Left ventricle myocardium inferior (tissue), 1 donor: Measurements from ENCODE around the gene GMEB2. TPM values are rescaled to one million over a fixed set of nuclear protein-coding genes. Genes with fewer than 3 reads are reported as not detected.
A peak's percentile ranks its signal among the peaks of the same experiment; 100 is the strongest.
"Not testable (repeated sequence)": the region's sequence is repeated elsewhere in the genome, so short reads cannot be mapped to it uniquely, and the experiment has no call there.

Experiments
- DNase-seq: peaks from one replicate; pipeline ENCODE4 v3.0.0-alpha.2; 2020
- H3K27ac ChIP-seq: fragments of 200-600 bp; replicated peaks from 2 replicates; pipeline ENCODE4 v1.8.0; 2021
- H3K27me3 ChIP-seq: fragments of 200-600 bp; 2 replicates; pipeline ENCODE4 v1.8.0; 2021; ENCODE audit warnings: low read depth
- H3K36me3 ChIP-seq: fragments of 200-600 bp; 2 replicates; pipeline ENCODE4 v1.8.0; 2021
- H3K4me1 ChIP-seq: fragments of 200-600 bp; 2 replicates; pipeline ENCODE4 v1.8.0; 2021
- H3K4me3 ChIP-seq: fragments of 200-600 bp; 2 replicates; pipeline ENCODE4 v1.8.0; 2021; ENCODE audit warnings: mild to moderate bottlenecking, moderate library complexity
- H3K9me3 ChIP-seq: fragments of 200-600 bp; replicated peaks from 2 replicates; pipeline ENCODE4 v1.8.0; 2021
- intact Hi-C: fragments of 100-400 bp; cut with micrococcal nuclease; formaldehyde crosslinking; loops from one replicate; pipeline ENCODE4 v1.11.0; 2022
- total RNA-seq: library from RNA; stranded (reverse); fragmentation: NEBNext Ultra II Directional; extraction: Animal tissue kit (Norgen Biotek cat#: 25700); gene quantifications from one replicate; pipeline ENCODE4 v1.2.1, GENCODE V29; 2021
- TF ChIP-seq, protein P1 (sequence below): fragments of 200-600 bp; IDR thresholded peaks from 2 replicates; pipeline ENCODE4 v1.8.0; 2021; ENCODE audit warnings: antibody characterized with exemption, mild to moderate bottlenecking, borderline replicate concordance
- donor health status: DM: no; HTN: yes; CAD: no; lungs with severe emphysema.

Gene GMEB2
- total RNA-seq, 1 donor from 2014 or later = 5.3 TPM

DNA sequence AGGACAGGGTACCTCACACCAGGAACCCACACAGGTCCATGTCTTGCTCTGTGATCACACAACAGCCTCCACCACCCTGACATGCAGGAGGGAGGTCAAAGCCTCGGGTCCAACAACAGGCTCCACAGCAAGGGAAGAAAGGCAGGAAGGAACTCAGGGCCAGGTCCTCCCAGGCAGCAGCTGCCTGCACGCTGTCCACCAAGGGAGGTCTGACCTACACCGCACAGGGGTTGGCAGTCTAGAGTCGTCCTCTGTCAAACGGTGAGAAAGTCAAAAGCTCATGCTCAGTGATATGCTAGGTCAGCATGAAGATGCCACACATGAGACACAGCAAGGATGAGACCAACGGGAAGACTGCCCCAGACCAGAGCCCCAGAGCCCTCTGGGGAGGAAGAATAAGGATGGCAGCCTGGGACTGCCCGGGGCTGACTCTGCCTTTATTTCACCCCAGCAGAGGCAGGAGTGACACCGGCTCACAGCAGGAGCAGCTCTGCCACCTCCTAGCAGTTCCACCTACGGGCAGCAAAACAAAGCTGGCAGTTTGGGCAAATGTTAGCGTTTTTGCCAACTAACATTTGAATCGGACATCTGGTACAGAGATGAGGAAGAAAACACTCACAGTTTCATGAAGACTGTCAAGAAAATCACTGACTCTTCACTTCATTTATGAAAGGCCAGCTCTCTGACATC, 8.5 kb downstream of the GMEB2 start:
- DNase-seq = no peak
- H3K27ac ChIP-seq = no peak overlapping the region
- H3K4me1 ChIP-seq = no peaks in the 10 kb centered on the region
- H3K9me3 ChIP-seq = no peaks in the 10 kb centered on the region
- intact Hi-C loops = no loop called here
- no peak overlapping the region for H3K4me3 ChIP-seq
- peaks cover 55% of the 10 kb centered on the region for H3K36me3 ChIP-seq
- H3K27me3 ChIP-seq = no peaks in the 10 kb centered on the region
- TF ChIP-seq, protein P1, sequence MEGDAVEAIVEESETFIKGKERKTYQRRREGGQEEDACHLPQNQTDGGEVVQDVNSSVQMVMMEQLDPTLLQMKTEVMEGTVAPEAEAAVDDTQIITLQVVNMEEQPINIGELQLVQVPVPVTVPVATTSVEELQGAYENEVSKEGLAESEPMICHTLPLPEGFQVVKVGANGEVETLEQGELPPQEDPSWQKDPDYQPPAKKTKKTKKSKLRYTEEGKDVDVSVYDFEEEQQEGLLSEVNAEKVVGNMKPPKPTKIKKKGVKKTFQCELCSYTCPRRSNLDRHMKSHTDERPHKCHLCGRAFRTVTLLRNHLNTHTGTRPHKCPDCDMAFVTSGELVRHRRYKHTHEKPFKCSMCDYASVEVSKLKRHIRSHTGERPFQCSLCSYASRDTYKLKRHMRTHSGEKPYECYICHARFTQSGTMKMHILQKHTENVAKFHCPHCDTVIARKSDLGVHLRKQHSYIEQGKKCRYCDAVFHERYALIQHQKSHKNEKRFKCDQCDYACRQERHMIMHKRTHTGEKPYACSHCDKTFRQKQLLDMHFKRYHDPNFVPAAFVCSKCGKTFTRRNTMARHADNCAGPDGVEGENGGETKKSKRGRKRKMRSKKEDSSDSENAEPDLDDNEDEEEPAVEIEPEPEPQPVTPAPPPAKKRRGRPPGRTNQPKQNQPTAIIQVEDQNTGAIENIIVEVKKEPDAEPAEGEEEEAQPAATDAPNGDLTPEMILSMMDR = no peak

DNA sequence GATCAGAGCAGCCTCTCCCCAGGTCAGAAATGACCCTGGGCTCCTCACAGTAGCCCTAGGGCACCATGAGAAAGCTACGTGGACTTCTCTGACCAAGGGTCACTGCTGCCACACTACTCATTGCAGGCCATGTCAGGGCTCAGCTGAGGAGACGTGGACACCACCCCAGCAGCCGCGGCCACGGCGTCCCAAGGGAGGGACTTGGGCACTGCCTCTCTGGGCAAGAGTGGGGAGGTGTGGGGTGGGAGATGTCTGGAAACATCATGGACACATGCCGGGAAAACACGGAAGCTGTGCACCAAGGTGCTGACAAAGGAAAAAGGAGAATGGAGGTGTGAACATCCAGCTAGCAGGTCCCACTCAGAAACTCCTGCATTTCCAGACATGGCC, 9.0 kb downstream of the GMEB2 start:
- intact Hi-C loops = no loop called here

GRCh38 chr20:63617092-63617875, 9.6 kb downstream of the GMEB2 start:
- Histone ChIP-seq H3K36me3 (peaks cover 49% of the 10 kb centered on the region), H3K4me3 (no peak overlapping the region), H3K27ac (no peak overlapping the region), H3K27me3 (no peaks in the 10 kb centered on the region), H3K4me1 (peaks cover 7% of the 10 kb centered on the region), H3K9me3 (no peaks in the 10 kb centered on the region)
- TF ChIP-seq, protein P1 = no peak
- intact Hi-C loops = no loop called here
- no peak for DNase-seq

More for the DNA sequence above, 9.0 kb downstream of the GMEB2 start:
- H3K36me3 ChIP-seq = peaks cover 53% of the 10 kb centered on the region
- no peak for DNase-seq
- no peaks in the 10 kb centered on the region for H3K27me3 ChIP-seq
- H3K27ac ChIP-seq = no peak overlapping the region
- no peaks in the 10 kb centered on the region for H3K9me3 ChIP-seq
- no peak overlapping the region for H3K4me3 ChIP-seq
- TF ChIP-seq, protein P1 = no peak
- H3K4me1 ChIP-seq = peaks cover 3% of the 10 kb centered on the region

- DNase-seq, H3K4me1 ChIP-seq, H3K27me3 ChIP-seq, intact Hi-C loops, H3K9me3 ChIP-seq, H3K4me3 ChIP-seq, H3K27ac ChIP-seq: not testable (repeated sequence)
- peaks cover 45% of the 10 kb centered on the region for H3K36me3 ChIP-seq
- TF ChIP-seq, protein P1 = peak; percentile 46
These were observed 12.9 kb downstream of the GMEB2 start for GRCh38 chr20:63613863-63614594.

- no peak for DNase-seq
- H3K9me3 ChIP-seq = no peaks in the 10 kb centered on the region
These were observed 14.5 kb downstream of the GMEB2 start for GRCh38 chr20:63612276-63612931.

More at GRCh38 chr20:63612276-63612931, 14.5 kb downstream of the GMEB2 start:
- no peak overlapping the region for H3K4me3 ChIP-seq
- intact Hi-C loops = no loop called here
- H3K4me1 ChIP-seq = peaks cover 7% of the 10 kb centered on the region
- no peak overlapping the region for H3K27ac ChIP-seq
- H3K27me3 ChIP-seq = no peaks in the 10 kb centered on the region
- H3K36me3 ChIP-seq = peaks cover 29% of the 10 kb centered on the region
- TF ChIP-seq, protein P1 = no peak
